GM06990 (cell line): ENCODE data around the gene IRF2BP2.

Source experiments
- DNase-seq: peaks from one replicate; pipeline ENCODE4 v3.0.0-alpha.2; 2011; ENCODE audit not compliant: insufficient read length; ENCODE audit errors: extremely low read depth
- H3K27me3 ChIP-seq: replicated peaks from 2 replicates; pipeline ENCODE4 v1.6.0; 2011; ENCODE audit warnings: low read length; ENCODE audit not compliant: control insufficient read depth, insufficient read depth
- H3K36me3 ChIP-seq: 2 replicates; pipeline ENCODE4 v1.5.1; 2011; ENCODE audit warnings: low read length; ENCODE audit not compliant: control insufficient read depth, insufficient read depth
- H3K4me3 ChIP-seq: replicated peaks from 2 replicates; pipeline ENCODE4 v1.5.1; 2011; ENCODE audit warnings: low read depth, mild to moderate bottlenecking, control low read depth, low read length
- CTCF ChIP-seq: IDR thresholded peaks from 2 replicates; pipeline ENCODE4 v1.5.1; 2011; ENCODE audit warnings: low read length, control low read depth, mild to moderate bottlenecking, inconsistent platforms; ENCODE audit not compliant: insufficient read depth, poor library complexity, severe bottlenecking

IRF2BP2 gene

GRCh38 chr1:234610666-234611224 lies 767 bp upstream of the IRF2BP2 start:
- DNase-seq, result peak; percentile 95
- Histone ChIP-seq H3K4me3 (peak overlapping the region; percentile 72), H3K36me3 (peaks cover 9% of the 10 kb centered on the region), H3K27me3 (no peaks in the 10 kb centered on the region)
- no peak for TF ChIP-seq CTCF

GRCh38 chr1:234609691-234610042 lies 311 bp downstream of the IRF2BP2 start:
- H3K27me3 ChIP-seq, result no peaks in the 10 kb centered on the region
- DNase-seq, result no peak
- TF ChIP-seq CTCF, result no peak
- H3K4me3 ChIP-seq, result peak overlapping the region; percentile 72
- peaks cover 11% of the 10 kb centered on the region for H3K36me3 ChIP-seq

- TF ChIP-seq CTCF, result no peak
- DNase-seq, result peak; percentile 79
- Histone ChIP-seq H3K36me3 (peaks cover 11% of the 10 kb centered on the region), H3K4me3 (peak overlapping the region; percentile 72), H3K27me3 (no peaks in the 10 kb centered on the region)
Measured at GRCh38 chr1:234608911-234609690, 877 bp downstream of the IRF2BP2 start.

- Histone ChIP-seq H3K36me3 (peaks cover 11% of the 10 kb centered on the region), H3K4me3 (peak overlapping the region; percentile 72), H3K27me3 (no peaks in the 10 kb centered on the region)
- peak; percentile 81 for DNase-seq
- peak; percentile 38 for TF ChIP-seq CTCF
Measured at GRCh38 chr1:234608025-234608910, 1.7 kb downstream of the IRF2BP2 start.

- Histone ChIP-seq H3K27me3 (no peaks in the 10 kb centered on the region), H3K4me3 (peak overlapping the region; percentile 72), H3K36me3 (peaks cover 11% of the 10 kb centered on the region)
- no peak for DNase-seq
- peak; percentile 9 for TF ChIP-seq CTCF
Measured at GRCh38 chr1:234607109-234608024, 2.6 kb downstream of the IRF2BP2 start.
